GM18868 (cell line): ENCODE measurements around the gene GNAQ.
"Not testable (repeated sequence)": the region's sequence is repeated elsewhere in the genome, so short reads cannot be mapped to it uniquely, and the experiment has no call there.

Experiments
- ATAC-seq: cut with Tn5 transposase; IDR thresholded peaks from one replicate; pipeline ENCODE4 v1.9.1; 2021; ENCODE audit warnings: mild to moderate bottlenecking, moderate library complexity; ENCODE audit not compliant: unreplicated experiment

The GNAQ gene

DNA sequence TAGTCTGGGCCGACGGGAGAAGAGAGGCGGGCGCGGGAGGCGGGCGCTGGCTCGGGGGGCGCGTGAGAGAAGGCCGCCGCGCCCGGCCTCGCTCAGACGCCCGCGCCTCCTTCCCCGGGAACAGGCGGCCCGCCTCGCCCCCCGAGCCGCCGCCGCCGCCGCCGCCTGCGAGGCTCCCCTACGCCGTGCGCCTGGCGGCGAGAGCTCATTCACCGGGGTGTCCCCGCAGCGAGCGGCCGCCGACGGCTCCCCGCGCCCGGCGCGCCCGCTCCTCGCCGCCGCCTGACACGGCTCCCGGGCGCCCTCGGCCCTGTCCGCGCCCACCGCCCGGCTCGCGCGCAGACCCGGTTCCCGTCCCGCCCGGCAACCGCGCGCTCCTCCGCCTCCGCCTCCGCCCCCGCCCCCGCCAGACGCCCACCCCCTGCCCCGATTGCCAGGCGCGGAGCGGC lies at the start of gene GNAQ:
Gene GNAQ (minus strand): TSS at position 368 of the 449 bp plus-strand sequence. CDS start 576 bp downstream, outside the sequence.
- peak; percentile 28 for ATAC-seq

DNA sequence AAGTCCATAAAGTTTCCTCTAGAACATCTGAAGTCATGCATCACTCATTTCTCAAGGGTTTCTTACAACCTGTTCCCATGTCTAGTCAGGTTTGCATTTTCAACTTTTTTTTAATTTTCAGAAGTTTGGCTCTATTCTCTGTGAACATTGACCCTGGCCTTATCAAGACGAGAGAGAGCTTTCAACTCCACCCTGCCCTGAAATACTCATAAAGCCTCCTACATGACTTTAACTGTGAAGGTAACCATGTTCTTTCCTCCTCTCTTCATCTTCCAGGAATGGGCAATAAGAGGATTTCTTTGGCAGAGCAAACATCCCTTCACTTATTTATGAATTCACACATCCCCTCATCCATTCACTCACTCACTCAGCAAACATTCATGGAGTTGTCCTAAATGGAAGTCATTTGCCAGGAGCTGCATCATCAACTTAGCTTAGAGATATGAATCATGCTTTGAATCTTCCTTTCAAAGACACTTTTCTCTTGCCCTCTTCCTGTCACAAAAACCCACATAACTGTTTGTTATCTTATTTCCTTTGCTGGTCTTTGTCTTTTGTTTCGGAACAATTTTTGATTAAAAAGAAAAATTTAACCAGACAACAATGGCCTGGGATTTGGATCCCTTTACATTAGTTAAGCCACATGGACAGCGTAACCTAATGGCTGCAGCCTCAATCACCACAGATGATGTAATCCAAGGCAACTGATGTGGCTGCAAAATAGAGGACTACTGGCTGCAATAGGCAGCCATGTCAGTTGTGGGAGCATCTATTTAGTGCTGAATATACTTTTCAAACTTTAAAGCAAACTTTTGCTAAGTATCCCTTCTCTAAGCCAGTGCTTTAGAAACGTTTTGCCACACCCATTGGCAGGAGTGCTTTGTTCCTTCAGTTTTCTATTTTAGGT lies 43.0 kb upstream of the GNAQ start:
- no peak for ATAC-seq

DNA sequence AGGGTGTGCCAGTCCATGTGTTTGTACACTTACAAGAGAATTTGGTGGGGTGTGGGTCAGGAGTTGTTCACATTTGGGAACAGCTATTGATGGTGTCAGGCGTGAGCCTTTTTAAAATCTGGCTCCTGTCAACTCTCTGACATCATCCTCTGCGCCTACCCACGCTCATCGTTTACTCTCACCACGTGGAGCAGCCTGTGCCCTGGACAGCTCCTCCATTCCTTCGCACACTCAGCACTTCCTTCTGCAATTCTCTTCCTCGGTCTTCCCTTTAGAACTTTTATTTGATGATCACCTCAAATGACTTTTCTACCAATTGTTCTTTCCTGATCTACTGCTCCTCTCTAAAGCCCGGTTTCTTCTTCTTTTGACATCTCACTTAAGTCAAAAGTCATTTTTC lies 42.1 kb upstream of the GNAQ start:
- ATAC-seq: no peak

- no peak for ATAC-seq
These were observed 41.1 kb upstream of the GNAQ start for GRCh38 chr9:78072586-78073199.

DNA sequence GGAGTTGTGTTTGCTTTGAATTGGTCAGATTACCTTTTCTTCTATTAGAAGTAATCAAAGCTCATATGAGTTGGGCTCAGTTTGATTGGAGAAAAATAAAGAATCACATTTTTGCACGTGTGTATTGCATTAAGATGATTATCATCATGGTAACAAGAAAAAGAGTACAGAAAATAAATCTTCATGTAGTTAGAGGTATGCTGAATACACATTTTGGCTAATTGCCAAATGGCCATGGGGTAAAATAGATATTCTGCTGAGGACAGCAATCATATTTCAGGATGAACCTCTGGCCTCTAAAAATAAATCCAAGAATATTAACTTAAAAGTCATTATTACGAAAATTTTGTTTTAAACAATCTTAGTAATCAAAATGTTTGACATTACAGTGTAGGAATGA lies 38.9 kb upstream of the GNAQ start:
- ATAC-seq: no peak

GRCh38 chr9:78064075-78064474 lies 32.5 kb upstream of the GNAQ start:
- ATAC-seq: no peak

DNA sequence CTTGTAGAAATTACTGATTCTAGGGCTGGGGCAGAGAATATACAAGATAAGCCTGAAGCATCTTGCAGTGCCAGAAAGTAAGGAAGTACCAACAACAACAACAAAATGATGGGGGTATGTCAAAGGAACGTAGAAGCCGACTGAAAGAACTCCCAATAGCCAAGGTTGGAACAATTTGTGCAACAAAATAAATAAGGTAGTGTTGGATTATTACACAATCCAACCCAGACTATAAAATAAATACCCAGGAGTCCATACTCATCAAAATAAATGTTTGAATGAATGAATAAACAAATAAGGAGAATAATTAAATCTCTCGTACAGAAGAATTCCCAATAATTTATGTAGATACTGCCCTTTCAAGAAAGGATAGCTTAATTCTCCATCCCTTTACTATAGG lies 31.1 kb upstream of the GNAQ start:
- no peak for ATAC-seq

GRCh38 chr9:78054218-78054617 lies 22.6 kb upstream of the GNAQ start:
- ATAC-seq: not testable (repeated sequence)

GRCh38 chr9:78053627-78054026 lies 22.0 kb upstream of the GNAQ start:
- ATAC-seq: no peak

DNA sequence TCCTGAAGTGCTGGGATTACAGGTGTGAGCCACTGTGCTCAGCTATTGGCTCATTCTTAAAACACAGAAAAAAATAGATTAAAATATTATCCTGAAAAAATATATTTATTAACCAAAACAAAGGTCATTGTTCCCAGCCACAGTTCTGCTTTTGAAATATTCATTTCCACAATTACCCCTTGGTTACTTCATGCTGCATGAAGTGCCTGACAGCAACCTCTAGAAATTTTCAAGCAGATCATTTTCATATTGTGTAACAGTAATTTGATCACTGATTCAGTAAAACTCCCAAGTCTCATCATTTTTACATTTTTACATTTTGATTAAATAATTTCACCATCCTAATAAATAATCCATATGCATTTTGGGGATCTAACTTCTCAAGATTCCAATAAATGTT lies 18.8 kb upstream of the GNAQ start:
- no peak for ATAC-seq

GRCh38 chr9:78049484-78049883 lies 17.9 kb upstream of the GNAQ start:
- no peak for ATAC-seq

DNA sequence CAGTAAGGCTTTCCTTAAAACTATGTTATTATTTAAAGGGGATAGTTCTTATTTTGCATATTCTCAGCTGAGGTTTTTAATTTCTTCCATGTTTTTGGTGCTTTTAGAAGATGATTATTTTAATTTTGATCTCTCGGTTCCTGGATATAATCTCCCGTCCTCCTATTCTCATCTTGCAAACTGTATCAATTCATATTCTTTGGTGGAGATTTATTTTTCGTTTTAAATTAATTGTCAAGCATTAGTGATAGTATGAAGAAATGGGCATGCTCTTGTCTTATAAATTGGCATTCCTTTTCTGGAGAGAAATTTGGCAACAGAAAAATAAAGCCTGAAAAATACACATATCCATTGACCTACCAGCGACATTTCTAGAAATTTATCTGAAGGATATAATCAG lies 15.5 kb upstream of the GNAQ start:
- no peak for ATAC-seq

GRCh38 chr9:78046112-78046511 lies 14.5 kb upstream of the GNAQ start:
- ATAC-seq: no peak

- ATAC-seq: no peak
These were observed 13.3 kb upstream of the GNAQ start for GRCh38 chr9:78044886-78045285.

DNA sequence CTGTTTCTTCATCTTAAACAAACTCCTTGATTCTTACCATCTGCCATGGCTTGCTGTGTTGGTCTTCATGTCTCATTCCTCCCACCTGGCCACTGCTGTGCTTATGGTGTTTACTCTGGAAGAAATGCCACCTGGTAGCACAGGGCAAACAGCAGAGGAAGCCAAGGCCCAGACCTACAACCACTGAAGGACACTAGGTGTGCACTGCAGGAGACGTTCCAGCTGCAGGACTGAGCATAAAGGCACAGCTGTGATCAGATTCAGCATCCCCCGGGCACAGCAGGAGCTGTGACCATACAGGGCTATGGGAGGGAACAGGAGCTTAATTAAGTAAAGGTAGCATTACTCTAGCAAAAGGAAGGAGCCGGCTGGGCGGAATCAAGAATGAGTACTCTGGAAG lies 12.6 kb upstream of the GNAQ start:
- no peak for ATAC-seq

DNA sequence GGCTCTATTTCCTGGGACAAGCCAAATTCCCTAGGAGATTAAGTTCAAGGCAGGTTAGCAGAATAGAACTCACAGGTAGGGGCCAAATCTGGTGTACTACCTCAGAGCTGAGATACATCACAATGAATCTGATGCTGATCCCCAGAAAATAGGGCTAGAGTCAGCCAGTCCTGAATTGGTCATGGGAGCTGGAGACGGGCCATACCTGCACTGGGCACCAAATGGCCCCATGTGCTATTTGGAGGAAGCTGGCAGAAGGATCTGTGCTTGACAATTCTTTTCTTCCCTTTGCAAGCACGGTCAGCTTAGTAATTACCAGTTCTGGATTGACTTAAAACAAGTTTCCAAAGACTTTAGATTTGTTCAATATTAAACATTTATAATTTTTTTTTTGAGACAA lies 10.4 kb upstream of the GNAQ start:
- no peak for ATAC-seq

DNA sequence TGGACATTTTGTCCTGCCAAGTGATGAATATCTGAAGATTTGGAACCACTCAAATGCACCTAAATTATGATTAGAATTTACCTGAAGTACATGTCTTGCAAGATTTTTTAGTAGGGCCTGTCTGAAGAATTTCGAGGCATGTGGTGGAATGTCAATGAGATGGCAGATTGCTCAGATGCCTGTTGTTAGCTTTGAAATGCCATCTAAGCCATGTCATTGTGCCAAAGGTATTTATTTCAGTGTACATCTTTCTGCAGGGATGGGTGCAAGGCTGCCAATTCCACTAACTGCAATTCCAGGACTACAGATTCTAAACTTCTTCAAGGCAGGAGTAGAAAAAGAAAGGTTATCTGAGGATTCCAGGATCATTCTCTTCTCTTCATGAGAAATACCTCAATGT lies 9.1 kb upstream of the GNAQ start:
- no peak for ATAC-seq

- no peak for ATAC-seq
These were observed 7.1 kb upstream of the GNAQ start for GRCh38 chr9:78038620-78039300.

- peak; percentile 44 for ATAC-seq
These were observed 3.9 kb upstream of the GNAQ start for GRCh38 chr9:78035383-78035993.

- no peak for ATAC-seq
These were observed 2.3 kb upstream of the GNAQ start for GRCh38 chr9:78033870-78034269.

DNA sequence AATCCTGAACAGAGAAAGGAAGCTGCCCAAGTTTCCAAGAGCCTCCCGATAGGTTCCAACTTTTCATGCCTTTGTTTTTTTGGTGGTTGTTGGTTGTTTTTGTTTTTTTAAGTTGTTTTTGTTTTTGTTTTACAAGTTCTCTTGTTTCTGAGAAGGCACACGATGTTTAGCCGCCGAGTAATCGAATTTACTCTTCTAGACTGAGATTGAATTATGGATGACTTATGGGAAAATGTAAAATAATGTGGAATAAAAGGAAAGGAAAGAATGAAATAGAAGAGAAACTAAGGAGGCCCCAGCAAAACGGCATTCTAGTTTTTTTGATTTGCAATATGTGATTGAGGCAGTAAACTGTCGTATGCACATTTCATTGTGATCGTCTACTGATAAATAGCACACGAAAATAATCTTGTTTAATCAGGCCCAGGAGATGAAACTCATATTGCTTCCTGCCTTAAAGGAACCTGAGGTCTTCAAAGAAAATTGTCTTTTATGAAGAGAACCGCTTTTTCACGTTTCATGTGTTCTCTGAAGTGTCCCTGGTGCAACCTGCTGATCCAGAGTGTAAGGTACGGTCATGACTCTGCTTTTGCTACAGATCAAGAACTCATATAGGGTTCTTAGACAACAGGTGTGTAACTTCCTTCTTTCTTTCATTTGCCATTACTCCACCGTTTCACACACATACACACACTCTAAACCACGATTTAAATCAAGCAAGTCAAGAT lies 1.3 kb upstream of the GNAQ start:
- no peak for ATAC-seq
